ENCODE results near the gene CYB5R3. TPM values are rescaled to one million over a fixed set of nuclear protein-coding genes. Genes with fewer than 3 reads are reported as not detected.
"Not testable (repeated sequence)": the region's sequence is repeated elsewhere in the genome, so short reads cannot be mapped to it uniquely, and the experiment has no call there.

The CYB5R3 gene
- total RNA-seq, 2 donors from 2014 or later, result 125 to 455 TPM

GRCh38 chr22:42577623-42578240 is 71.5 kb downstream of the CYB5R3 start:
- no peak for DNase-seq (ENCODE audit: low spot score)
- Histone ChIP-seq H3K27me3 (replicated peaks; ENCODE audit: insufficient read depth) (no peaks in the 10 kb centered on the region), H3K4me1 (replicated peaks) (no peaks in the 10 kb centered on the region), H3K4me3 (no peak overlapping the region), H3K9me3 (no peaks in the 10 kb centered on the region), H3K36me3 (no peaks in the 10 kb centered on the region), H3K27ac (no peak overlapping the region)
- WGBS, result 84% methylated on average over 15 of the region's 15 CpGs
- TF ChIP-seq CTCF (IDR thresholded peaks at IDR 0.05) (no peak), POLR2A (IDR thresholded peaks at IDR 0.05) (no peak), POLR2AphosphoS5 (IDR thresholded peaks at IDR 0.05) (no peak)
- intact Hi-C loops (cut with DNase I), result no loop called here

DNA sequence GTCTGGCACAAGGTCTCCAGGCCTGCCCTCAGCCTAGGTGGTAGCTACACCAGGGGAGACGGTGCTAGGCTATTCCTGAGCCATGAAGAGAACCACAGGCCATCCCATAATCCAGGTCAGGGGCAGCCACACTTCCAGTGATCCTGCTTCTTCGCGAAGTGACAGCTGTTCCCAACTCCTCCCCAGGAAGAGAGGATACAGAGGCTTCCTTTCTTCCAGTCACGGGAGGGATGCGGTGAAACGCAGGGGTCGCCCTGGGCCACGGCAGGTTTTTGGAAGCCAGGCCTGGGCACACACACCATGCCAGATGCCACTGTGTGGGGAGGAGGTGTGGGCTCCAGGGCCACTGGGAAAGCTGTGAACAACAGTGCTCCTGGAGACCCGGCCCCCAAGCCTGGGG is 72.1 kb downstream of the CYB5R3 start:
- H3K4me1 ChIP-seq (replicated peaks); H3K36me3 ChIP-seq; H3K4me3 ChIP-seq; DNase-seq (ENCODE audit: low spot score); H3K27me3 ChIP-seq (replicated peaks; ENCODE audit: insufficient read depth); intact Hi-C loops (cut with DNase I); H3K9me3 ChIP-seq; H3K27ac ChIP-seq: not testable (repeated sequence)
- WGBS, result 83% methylated on average over 9 of the region's 9 CpGs

DNA sequence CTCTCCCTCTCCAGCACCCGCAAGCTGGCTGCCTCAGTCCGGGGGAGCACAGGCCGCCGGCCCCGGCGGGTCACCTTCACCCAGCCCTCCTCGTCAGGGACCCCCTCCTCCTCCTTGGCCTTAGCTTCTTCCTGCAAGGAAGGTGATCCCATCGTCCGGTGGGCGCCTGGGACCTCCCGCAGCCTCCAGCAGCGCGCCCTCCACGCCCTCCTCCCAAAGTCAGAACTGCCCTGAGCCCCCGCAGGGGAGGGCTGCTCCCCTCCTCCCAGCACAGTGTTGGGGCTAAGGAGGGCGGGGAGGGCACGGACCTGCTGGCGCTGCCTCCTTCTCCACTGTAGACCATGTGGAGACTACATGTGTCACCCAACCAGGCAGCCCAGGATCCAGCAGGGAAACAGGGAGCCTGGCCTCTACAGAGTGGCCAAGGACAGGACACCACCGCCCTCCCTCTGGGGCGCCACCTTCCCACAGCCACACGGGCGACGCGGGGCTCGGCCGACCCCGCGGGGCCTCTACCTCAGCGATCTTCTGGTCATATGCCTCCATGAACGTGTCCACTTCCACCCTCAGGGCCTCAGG is 73.1 kb downstream of the CYB5R3 start:
- not testable (repeated sequence) for H3K36me3 ChIP-seq
- 92% methylated on average over 30 of the region's 30 CpGs for WGBS

GRCh38 chr22:42574468-42574867 is 74.7 kb downstream of the CYB5R3 start:
- H3K9me3 ChIP-seq; DNase-seq (ENCODE audit: low spot score); intact Hi-C loops (cut with DNase I); H3K27me3 ChIP-seq (replicated peaks; ENCODE audit: insufficient read depth); H3K27ac ChIP-seq; H3K4me3 ChIP-seq; H3K36me3 ChIP-seq; H3K4me1 ChIP-seq (replicated peaks): not testable (repeated sequence)
- WGBS, result 94% methylated on average over 18 of the region's 21 CpGs

More for the DNA sequence above, 73.1 kb downstream of the CYB5R3 start:
- H3K4me1 ChIP-seq (replicated peaks); H3K27me3 ChIP-seq (replicated peaks; ENCODE audit: insufficient read depth); H3K4me3 ChIP-seq; intact Hi-C loops (cut with DNase I); DNase-seq (ENCODE audit: low spot score); H3K9me3 ChIP-seq; H3K27ac ChIP-seq: not testable (repeated sequence)

GRCh38 chr22:42574046-42574445 is 75.1 kb downstream of the CYB5R3 start:
- H3K9me3 ChIP-seq; H3K4me1 ChIP-seq (replicated peaks); intact Hi-C loops (cut with DNase I); H3K36me3 ChIP-seq; H3K27ac ChIP-seq; DNase-seq (ENCODE audit: low spot score); H3K27me3 ChIP-seq (replicated peaks; ENCODE audit: insufficient read depth); H3K4me3 ChIP-seq: not testable (repeated sequence)
- 100% methylated on average over 1 of the region's 1 CpG for WGBS

DNA sequence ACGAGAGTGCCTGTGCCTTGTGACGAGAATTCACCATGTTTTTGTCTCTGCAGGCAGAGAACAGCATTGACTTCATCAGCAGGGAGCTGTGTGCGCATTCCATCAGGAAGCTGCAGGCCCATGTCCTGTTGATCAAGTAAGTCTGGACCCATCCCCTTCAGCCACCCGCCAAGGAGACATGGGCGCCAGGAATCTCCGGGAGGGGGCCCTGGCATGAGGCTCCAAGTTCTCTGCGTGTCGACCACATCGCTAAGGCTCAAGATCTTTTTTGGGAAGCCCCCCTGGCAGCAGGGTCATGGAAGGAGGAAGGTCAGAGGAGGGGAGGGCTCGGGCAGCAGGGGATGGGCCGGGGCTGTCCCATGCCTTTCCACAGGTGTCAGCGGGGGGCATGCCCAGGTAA is 78.1 kb downstream of the CYB5R3 start:
- H3K4me1 ChIP-seq (replicated peaks); H3K27ac ChIP-seq; H3K9me3 ChIP-seq; DNase-seq (ENCODE audit: low spot score); H3K4me3 ChIP-seq; H3K27me3 ChIP-seq (replicated peaks; ENCODE audit: insufficient read depth); H3K36me3 ChIP-seq; intact Hi-C loops (cut with DNase I): not testable (repeated sequence)
- 89% methylated on average over 11 of the region's 12 CpGs for WGBS

DNA sequence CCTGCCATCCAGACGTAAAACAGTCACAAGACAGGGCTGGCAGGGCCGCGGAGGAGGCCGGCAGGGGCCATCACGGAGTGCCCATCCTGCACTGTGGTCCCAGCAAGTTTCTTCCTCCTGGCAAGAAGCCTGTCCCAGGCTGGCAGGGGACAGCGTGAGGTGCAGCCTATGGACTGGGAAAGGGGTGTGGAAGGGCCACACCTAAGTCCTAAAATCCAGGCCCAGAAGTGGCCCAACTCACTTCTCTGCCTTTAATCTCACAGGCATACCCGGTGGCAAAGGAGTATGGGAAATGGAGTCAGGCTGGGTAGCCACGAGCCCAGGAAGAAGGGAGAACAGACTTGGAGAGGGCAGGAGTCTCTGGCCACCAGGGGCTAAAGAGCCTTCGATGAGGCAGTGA is 78.6 kb downstream of the CYB5R3 start:
- H3K4me1 ChIP-seq (replicated peaks); DNase-seq (ENCODE audit: low spot score); H3K27me3 ChIP-seq (replicated peaks; ENCODE audit: insufficient read depth); intact Hi-C loops (cut with DNase I); H3K36me3 ChIP-seq; H3K4me3 ChIP-seq; H3K9me3 ChIP-seq; H3K27ac ChIP-seq: not testable (repeated sequence)
- WGBS, result 75% methylated on average over 9 of the region's 9 CpGs

DNA sequence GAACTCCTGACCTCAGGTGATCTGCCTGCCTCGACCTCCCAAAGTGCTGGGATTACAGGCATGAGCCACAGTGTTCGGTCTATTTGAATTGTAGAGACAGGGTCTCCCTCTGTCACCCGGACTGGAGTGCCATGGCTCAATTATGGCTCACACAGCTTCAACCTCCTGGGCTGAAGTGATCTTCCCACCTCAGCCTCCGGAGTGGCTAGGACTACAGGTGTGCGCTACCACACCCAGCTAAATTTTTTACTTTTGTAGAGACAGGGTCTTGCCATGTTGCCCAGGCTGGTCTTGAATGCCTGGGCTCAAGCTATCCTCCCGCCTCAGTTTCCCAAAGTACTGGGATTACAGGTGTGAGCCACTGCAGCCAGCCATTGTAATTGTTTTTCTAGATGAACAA is 81.2 kb downstream of the CYB5R3 start:
- H3K4me3 ChIP-seq; intact Hi-C loops (cut with DNase I); H3K36me3 ChIP-seq; H3K9me3 ChIP-seq; H3K27me3 ChIP-seq (replicated peaks; ENCODE audit: insufficient read depth); H3K27ac ChIP-seq; H3K4me1 ChIP-seq (replicated peaks); DNase-seq (ENCODE audit: low spot score): not testable (repeated sequence)
- 69% methylated on average over 5 of the region's 6 CpGs for WGBS

Small RNA genes within 50 kb of the gene (small RNA-seq; reads per million reads assigned to genes)
- gene RNU6-513P, result 0 reads per million in 2 donors

Other genes starting within 250 kb of the CYB5R3 start
- gene NFAM1, start 217.0 kb downstream of the CYB5R3 start, total RNA-seq, result 1 to 10 TPM in 1 of 2 donors, under 1 TPM in 1; 0.36 to 2.4 TPM
- 10 to 100 TPM; 32.4 to 41.5 TPM for gene RRP7A, start 129.6 kb downstream of the CYB5R3 start, total RNA-seq
- 10 to 100 TPM; 10.2 to 54.7 TPM for gene SERHL2, start 95.4 kb downstream of the CYB5R3 start, total RNA-seq
- 10 to 100 TPM; 46.4 to 62.6 TPM for gene POLDIP3, start 34.5 kb downstream of the CYB5R3 start, total RNA-seq
- gene ATP5MGL, start 8.8 kb downstream of the CYB5R3 start, total RNA-seq, result not detected
- 10 to 100 TPM; 34.7 to 40.0 TPM for gene A4GALT, start 71.5 kb upstream of the CYB5R3 start, total RNA-seq
- 100 to 1,000 TPM in 1 of 2 donors, 10 to 100 TPM in 1; 92.9 to 127 TPM for gene ARFGAP3, start 207.9 kb upstream of the CYB5R3 start, total RNA-seq

Measured in prostate gland (tissue), 2 donors.